NCI-H82 (cell line): ENCODE results near the gene LHFPL6.

Experiments used
- DNase-seq: peaks from one replicate; lab custom pipeline; 2025; lab: John Stamatoyannopoulos, UW

The LHFPL6 gene

GRCh38 chr13:39306639-39307589 lies 296.1 kb downstream of the LHFPL6 start:
- DNase-seq, result no peak

- no peak for DNase-seq
Observed at GRCh38 chr13:39302820-39303219, 300.2 kb downstream of the LHFPL6 start.

- no peak for DNase-seq
Observed at GRCh38 chr13:39298951-39299350, 304.0 kb downstream of the LHFPL6 start.

- DNase-seq, result no peak
Observed at GRCh38 chr13:39297664-39298171, 305.3 kb downstream of the LHFPL6 start.

GRCh38 chr13:39297023-39297422 lies 306.0 kb downstream of the LHFPL6 start:
- DNase-seq, result no peak

DNA sequence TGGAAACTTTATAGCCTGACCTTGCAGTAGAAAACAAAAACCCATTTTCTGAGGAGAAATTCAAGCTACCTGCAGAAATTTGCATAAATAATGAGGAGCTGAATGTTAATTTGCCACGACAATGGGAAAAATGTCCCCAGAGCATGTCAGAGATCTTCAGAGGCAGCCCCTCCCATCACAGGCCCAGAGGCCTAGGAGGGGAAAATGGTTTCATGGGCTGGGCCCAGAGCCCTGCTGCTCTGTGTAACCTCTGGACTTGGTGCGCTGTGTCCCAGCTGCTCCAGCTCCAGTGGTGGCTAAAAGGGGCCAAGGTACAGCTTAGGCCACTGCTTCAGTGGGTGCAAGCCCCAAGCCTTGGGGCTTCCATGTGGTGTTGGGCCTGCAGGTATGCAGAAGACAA lies 306.8 kb downstream of the LHFPL6 start:
- DNase-seq, result no peak
